HAP-1 (cell line): Measurements from ENCODE around the gene SRR.

Experiments used
- DNase-seq, 2 experiments: peaks; one replicate each; pipeline ENCODE4 v3.0.0-alpha.2; 2016 to 2020; ENCODE audit warnings: low spot score in 2 of 2
- H3K27me3 ChIP-seq: fragments of 250-450 bp; sonication (Bioruptor Pico); 2 replicates; pipeline ENCODE4 v1.5.1; 2020; ENCODE audit warnings: low read depth, mild to moderate bottlenecking, moderate library complexity
- H3K36me3 ChIP-seq: fragments of 250-450 bp; sonication (Bioruptor Pico); replicated peaks from 2 replicates; pipeline ENCODE4 v1.5.1; 2020; ENCODE audit warnings: mild to moderate bottlenecking
- H3K4me1 ChIP-seq: fragments of 250-450 bp; sonication (Bioruptor Pico); 2 replicates; pipeline ENCODE4 v1.5.1; 2020; ENCODE audit warnings: mild to moderate bottlenecking
- H3K4me3 ChIP-seq: fragments of 250-450 bp; sonication (Bioruptor Pico); 2 replicates; pipeline ENCODE4 v1.5.1; 2020; ENCODE audit warnings: mild to moderate bottlenecking, moderate library complexity
- H3K9me3 ChIP-seq: fragments of 250-450 bp; sonication (Bioruptor Pico); 2 replicates; pipeline ENCODE4 v1.5.1; 2020; ENCODE audit warnings: mild to moderate bottlenecking, moderate library complexity
- in situ Hi-C: fragments of 300-500 bp; cut with MboI; formaldehyde crosslinking; loops from 3 replicates; pipeline ENCODE4 v1.14.3; 2020; ENCODE audit warnings: low sequenced_read_pairs, inconsistent platforms, mixed read lengths

SRR gene

DNA sequence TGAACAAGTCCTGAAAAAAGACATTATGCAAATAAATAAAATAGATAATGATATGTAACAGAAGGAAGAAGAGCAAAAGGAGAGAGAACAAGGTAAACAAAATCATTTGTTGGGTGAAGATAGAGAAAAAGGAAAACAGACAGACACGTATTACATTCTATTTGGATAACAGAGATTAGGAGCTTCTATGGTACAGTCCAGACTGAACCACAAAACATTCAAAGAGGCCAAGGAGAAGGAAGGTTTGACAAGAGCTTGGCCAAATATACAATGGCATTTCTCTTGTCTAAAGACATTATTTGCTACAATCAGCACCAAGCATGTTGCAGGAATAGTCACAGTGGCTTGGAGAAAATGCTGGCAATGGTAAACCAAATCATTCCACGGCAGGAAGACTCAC is 29.3 kb upstream of the SRR start:
- no peak for DNase-seq
- Histone ChIP-seq H3K36me3 (peaks cover 17% of the 10 kb centered on the region), H3K9me3 (no peaks in the 10 kb centered on the region), H3K4me1 (no peaks in the 10 kb centered on the region), H3K4me3 (no peak overlapping the region), H3K27me3 (no peaks in the 10 kb centered on the region)
- in situ Hi-C loops, result no loop called here

DNA sequence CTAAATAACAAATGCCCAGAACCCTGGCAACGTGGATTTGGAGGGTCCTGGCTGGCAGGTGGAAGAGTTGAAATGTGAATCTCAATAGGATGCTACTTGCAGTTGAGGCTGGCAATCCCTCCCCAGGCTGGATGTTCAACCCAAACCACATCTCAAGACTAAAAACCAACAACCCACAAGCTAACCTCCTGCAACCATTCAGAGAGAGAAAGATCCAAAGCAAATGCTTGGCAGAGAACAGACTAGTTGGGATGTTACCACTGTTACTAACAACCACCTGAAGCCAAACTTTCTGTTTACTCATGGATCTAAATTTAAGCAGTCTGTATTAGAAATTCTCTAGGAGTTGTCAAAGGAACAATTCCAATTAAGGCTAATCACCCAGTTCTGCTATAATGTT is 28.0 kb upstream of the SRR start:
- Histone ChIP-seq H3K9me3 (no peaks in the 10 kb centered on the region), H3K27me3 (no peaks in the 10 kb centered on the region), H3K36me3 (peaks cover 25% of the 10 kb centered on the region), H3K4me1 (no peaks in the 10 kb centered on the region), H3K4me3 (no peak overlapping the region)
- in situ Hi-C loops, result no loop called here
- no peak for DNase-seq

DNA sequence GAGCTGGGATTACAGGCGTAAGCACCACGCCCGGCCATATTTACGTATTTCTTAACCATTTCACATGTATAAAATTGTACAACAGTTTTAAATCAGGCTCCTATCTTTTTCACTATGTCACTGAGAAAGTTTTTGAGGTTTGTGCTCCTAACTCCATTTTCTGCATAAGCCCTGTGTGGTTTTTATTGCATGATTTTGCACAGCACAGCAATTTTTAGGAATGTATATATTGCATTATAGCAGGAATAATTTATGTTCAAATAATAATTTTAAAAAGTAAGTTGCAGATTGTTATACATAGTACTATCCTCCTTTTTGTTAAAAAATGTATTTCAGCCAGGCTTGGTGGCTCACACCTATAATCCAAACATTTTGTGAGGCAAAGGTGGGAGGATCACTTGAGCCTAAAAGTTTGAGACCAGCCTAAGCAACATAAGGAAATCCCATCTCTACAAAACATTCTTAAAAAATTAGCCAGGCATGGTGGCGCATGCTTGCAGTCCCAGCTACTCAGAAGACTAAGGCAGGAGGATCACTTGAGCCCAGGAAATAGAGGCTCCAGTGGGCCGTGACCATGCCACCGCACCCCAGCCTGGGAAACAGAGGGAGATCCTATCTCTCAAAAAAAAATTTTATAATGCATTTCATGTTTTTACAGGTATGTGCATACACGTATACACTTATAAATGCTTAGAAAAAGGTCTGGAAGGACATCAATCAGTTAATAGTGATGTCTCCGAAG is 26.1 kb upstream of the SRR start:
- Histone ChIP-seq H3K27me3 (no peaks in the 10 kb centered on the region), H3K36me3 (peaks cover 41% of the 10 kb centered on the region), H3K9me3 (no peaks in the 10 kb centered on the region), H3K4me1 (no peaks in the 10 kb centered on the region), H3K4me3 (no peak overlapping the region)
- no peak for DNase-seq
- in situ Hi-C loops, result no loop called here

DNA sequence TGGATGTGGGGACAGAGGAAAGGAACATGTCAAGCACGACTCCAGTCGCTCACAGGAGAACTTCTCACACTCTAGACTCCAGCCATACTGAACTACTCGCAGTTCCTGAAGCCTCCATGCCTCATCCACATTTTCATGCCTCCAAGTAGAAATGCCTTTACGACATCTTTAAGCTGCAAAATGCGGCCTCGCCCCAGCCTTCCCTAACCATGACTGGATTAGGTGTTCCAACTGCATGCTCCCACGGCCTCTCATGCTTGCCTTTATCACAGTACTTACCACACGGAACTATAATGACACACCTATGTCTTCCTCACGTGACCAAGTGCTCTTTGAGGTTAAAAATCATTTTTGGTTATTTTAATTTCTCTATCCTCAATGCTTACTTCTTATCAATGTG is 24.0 kb upstream of the SRR start:
- Histone ChIP-seq H3K9me3 (no peaks in the 10 kb centered on the region), H3K36me3 (peaks cover 60% of the 10 kb centered on the region), H3K4me1 (no peaks in the 10 kb centered on the region), H3K27me3 (no peaks in the 10 kb centered on the region), H3K4me3 (no peak overlapping the region)
- no peak for DNase-seq
- in situ Hi-C loops, result no loop called here

DNA sequence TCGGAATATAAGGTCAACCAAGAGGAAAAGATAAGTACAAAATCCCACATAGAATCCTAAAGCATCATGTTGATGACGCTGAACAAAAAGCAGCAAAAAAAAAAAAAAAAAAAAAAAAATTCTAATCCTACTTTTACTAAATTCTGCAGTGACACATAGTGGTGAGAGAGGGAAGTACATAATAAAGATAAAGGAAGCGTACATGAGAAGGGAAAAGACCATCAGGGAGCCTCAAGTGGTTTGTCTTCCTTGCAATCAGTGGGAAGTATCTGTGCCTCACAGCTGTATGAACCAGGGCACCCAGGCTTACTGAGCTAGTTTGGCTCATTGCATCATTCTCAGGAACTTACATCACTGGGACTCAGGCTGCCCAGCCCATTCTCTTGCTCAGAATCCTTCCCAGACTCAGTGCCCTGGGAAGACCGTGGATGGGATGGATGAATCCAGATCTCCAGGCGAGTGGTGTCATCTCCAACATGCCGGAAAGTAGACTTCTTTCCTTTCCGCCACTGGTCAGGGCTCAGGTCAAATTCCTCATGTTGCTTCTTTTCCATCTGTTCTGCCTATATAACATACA is 21.4 kb upstream of the SRR start:
- Histone ChIP-seq H3K4me3 (no peak overlapping the region), H3K4me1 (no peaks in the 10 kb centered on the region), H3K36me3 (peaks cover 68% of the 10 kb centered on the region), H3K9me3 (no peaks in the 10 kb centered on the region), H3K27me3 (no peaks in the 10 kb centered on the region)
- in situ Hi-C loops, result no loop called here
- DNase-seq, result peak in 1 of 2 experiments; percentile 62

DNA sequence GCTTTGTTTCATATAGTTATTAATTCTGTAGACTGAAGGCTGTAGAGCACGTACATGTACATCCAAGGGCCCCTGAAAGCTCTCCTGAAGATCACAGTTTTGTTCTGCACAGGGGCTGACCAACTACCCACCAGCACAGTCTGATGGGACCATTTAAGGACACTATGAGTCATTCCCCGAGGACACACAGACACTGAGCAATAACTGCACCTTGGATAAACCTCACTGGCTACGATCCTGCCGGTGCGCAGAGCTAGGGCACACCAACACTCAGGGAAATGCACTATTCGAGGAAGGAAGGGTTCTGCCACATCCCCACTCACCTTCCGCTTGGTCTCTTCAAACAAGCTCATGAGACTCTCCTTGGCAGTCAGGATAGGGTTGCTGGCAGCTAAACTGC is 20.4 kb upstream of the SRR start:
- H3K36me3 ChIP-seq, result peaks cover 72% of the 10 kb centered on the region
- no peak overlapping the region for H3K4me3 ChIP-seq
- no peak for DNase-seq
- in situ Hi-C loops, result no loop called here
- H3K4me1 ChIP-seq, result no peaks in the 10 kb centered on the region
- H3K9me3 ChIP-seq, result no peaks in the 10 kb centered on the region
- H3K27me3 ChIP-seq, result no peaks in the 10 kb centered on the region

DNA sequence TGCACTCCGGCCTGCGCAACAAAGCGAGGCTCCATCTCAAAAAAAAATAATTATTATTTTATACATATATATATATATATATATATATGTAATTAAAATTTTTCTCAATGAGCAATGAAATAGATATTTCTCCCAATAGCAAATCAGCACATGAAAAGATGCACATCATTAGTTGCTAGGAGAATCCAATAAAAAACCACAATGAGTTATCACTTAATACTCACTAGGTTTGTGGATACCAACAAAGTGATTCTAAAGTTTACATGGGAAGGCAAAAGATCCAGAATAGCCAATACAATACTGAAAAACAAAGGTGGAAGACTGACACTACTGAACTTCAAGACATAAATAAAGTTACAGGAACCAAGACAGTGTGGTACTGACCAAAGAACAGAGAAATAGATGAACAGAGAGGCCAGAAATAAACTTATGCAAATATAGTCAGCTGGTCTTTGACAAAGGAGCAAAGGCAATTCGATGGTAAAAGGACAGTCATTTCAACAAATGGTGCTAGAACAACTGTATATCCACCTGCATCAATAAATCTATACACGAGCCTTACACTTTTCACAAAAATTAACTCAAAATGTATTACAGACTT is 13.8 kb upstream of the SRR start:
- no peaks in the 10 kb centered on the region for H3K27me3 ChIP-seq
- H3K4me1 ChIP-seq, result no peaks in the 10 kb centered on the region
- in situ Hi-C loops, result no loop called here
- H3K4me3 ChIP-seq, result no peak overlapping the region
- H3K36me3 ChIP-seq, result peaks cover 47% of the 10 kb centered on the region
- DNase-seq, result no peak
- no peaks in the 10 kb centered on the region for H3K9me3 ChIP-seq

DNA sequence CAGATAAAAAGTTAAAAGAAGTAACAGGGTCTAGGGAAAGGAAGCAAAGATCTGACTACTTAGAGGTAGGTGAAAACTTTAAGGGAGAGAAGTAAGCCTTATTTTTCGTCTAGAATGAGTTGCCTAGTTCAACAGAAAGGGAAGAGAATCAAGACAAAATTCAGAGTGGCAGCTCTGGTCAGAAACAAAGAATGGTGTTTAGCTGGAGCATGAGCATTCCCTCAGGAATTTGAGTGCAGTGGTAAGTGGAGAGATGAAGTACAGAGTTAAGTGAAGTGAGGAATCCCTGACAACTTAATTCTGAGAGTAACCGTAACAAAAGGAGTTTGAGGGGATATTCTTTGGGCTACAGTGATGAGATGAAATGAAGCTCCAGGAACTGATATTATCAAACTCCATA is 11.7 kb upstream of the SRR start:
- H3K27me3 ChIP-seq, result no peaks in the 10 kb centered on the region
- no peak for DNase-seq
- H3K9me3 ChIP-seq, result no peaks in the 10 kb centered on the region
- in situ Hi-C loops, result no loop called here
- no peak overlapping the region for H3K4me3 ChIP-seq
- peaks cover 59% of the 10 kb centered on the region for H3K36me3 ChIP-seq
- H3K4me1 ChIP-seq, result no peaks in the 10 kb centered on the region

DNA sequence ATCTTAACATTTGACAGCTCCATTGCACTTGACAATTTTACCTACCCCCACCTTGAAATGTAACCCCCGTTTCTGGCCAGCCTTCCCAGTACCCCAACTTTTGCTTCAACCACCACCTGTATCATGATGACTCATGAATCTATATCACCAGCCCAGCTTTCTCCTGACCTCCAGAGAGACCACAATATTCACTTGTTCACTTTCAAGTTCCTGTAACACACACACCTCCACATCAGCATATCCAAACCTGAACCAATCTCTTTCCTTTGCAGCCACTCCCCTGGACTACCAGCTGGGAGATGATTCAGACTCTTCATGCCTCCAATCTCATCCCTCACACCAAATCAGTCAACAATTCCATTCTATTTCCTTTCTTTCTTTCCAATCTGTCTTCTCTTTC is 8.2 kb upstream of the SRR start:
- no peaks in the 10 kb centered on the region; the same call in 1 of the 2 replicates for H3K4me1 ChIP-seq
- H3K27me3 ChIP-seq, result no peaks in the 10 kb centered on the region
- H3K4me3 ChIP-seq, result no peak overlapping the region
- in situ Hi-C loops, result no loop called here
- no peak for DNase-seq
- peaks cover 61% of the 10 kb centered on the region for H3K36me3 ChIP-seq
- no peaks in the 10 kb centered on the region for H3K9me3 ChIP-seq

DNA sequence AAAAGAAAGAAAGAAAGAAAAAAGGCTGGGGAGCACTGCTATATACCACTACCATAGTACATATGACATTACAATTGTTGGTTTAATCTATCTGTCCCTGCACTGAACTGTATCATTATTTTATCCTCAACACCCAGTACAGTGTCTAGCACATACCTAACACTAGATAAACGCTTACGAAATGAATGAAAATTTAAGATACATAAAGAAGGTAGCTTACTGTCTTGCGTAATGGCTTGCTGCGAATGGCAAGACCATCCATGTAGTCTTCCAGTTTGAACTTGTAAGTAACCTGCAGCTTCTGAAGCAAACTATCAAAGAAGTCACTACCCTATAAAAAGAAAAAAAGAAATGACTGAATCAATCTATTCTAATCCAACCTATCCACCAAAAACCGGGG is 6.7 kb upstream of the SRR start:
- H3K4me1 ChIP-seq, result peaks cover 5% of the 10 kb centered on the region
- DNase-seq, result no peak
- H3K27me3 ChIP-seq, result no peaks in the 10 kb centered on the region
- H3K9me3 ChIP-seq, result no peaks in the 10 kb centered on the region
- H3K36me3 ChIP-seq, result peaks cover 55% of the 10 kb centered on the region
- H3K4me3 ChIP-seq, result no peak overlapping the region
- in situ Hi-C loops, result no loop called here

DNA sequence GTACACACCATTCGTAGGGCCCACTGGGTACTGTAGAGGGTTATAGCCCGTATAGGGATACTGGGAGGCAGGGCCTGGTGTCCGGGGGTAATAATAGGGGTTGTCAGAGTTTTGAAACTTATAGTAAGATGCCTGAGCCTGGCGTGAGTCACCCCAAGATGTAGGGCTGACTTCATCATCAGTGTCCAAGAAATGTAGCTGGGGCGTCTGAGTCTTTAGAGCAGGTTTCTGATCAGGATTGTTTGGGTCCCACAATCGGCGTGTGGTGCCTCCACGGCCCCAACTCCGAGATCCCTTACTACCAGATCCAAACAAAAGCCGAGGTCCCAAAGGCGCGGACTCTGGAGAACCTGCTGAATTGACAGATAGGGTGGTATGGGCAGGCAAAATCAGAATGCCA is 4.6 kb upstream of the SRR start:
- Histone ChIP-seq H3K4me3 (no peak overlapping the region), H3K27me3 (no peaks in the 10 kb centered on the region), H3K4me1 (peaks cover 5% of the 10 kb centered on the region), H3K36me3 (peaks cover 40% of the 10 kb centered on the region), H3K9me3 (no peaks in the 10 kb centered on the region)
- in situ Hi-C loops, result no loop called here
- DNase-seq, result no peak

DNA sequence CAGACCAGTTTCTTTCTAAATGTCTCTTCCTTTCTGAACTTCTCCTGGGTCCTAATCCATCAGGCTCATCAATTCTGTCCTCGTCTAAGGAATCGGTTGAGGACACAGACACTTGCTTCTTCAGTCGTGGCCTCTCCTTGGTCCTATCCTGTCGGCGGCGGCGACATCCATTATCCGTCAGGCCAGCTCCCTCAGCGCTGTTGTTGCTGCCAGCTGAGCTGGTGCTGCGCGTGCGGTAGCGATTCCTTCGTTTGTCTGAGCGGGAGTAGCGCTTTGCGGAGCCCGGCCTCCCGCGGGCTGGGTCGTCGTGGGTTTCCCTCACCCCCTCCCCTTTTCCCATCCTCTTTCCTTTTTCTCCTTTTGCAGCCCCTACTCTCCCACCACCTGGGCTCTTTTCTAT is 4.0 kb upstream of the SRR start:
- no peak for DNase-seq
- Histone ChIP-seq H3K4me1 (peaks cover 8% of the 10 kb centered on the region), H3K27me3 (no peaks in the 10 kb centered on the region), H3K9me3 (no peaks in the 10 kb centered on the region), H3K36me3 (peaks cover 40% of the 10 kb centered on the region), H3K4me3 (no peak overlapping the region)
- in situ Hi-C loops, result no loop called here

DNA sequence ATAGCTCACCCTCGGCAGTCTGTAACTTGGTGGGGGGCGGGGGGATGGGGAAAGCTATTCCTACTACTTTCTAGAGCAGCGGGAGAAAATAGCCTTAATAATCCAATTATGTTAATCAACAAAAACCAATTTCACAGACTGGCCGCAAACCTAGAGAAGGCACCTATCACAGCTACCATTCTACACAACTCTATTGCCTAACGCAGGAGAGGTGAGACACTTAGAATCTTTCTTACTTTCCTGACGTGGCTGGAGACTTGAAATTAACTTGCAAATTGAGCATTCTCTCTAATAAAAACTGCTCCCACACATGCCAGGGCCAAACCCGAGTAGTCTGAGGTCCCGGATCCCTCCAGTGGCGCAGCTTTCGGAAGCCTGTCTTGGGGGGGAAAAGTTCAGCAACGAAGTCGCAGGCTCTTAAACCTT is 959 bp upstream of the SRR start:
- H3K4me1 ChIP-seq, result peaks cover 8% of the 10 kb centered on the region
- peak overlapping the region; percentile 97 for H3K4me3 ChIP-seq
- H3K36me3 ChIP-seq, result peaks cover 16% of the 10 kb centered on the region
- DNase-seq, result peak; percentile 32 to 39
- H3K9me3 ChIP-seq, result no peaks in the 10 kb centered on the region
- H3K27me3 ChIP-seq, result no peaks in the 10 kb centered on the region
- in situ Hi-C loops, result no loop called here

DNA sequence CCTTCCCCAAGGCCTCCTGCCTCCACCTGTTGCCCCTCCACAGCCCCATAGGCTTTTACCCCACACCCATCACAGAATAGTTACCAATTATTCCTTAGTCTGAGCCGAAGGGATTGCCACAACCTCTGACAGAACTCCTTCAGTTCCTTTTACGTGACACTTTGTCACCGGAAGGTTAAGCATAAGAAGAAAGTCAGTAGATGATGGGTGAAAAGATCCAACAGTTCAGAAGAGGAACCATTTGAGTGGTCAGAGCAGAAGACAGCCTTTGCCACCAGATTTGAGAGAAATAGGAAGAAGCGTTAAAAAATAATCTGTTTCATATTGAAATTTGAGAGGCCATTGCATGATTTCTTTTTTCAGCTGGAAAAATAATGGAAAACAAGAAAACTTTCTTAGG is 1.2 kb downstream of the SRR start:
- Histone ChIP-seq H3K36me3 (peaks cover 5% of the 10 kb centered on the region), H3K4me1 (peaks cover 8% of the 10 kb centered on the region), H3K4me3 (no peak overlapping the region), H3K27me3 (no peaks in the 10 kb centered on the region), H3K9me3 (no peaks in the 10 kb centered on the region)
- DNase-seq, result no peak
- in situ Hi-C loops, result no loop called here
